GM12873 (cell line): ENCODE data around the gene SRI.

Source experiments
- TF ChIP-seq, protein P1 (sequence below): IDR thresholded peaks from 2 replicates; pipeline ENCODE4 v1.5.1; 2012; ENCODE audit warnings: low read depth, mild to moderate bottlenecking, moderate library complexity, low read length, control low read depth; ENCODE audit not compliant: insufficient read depth; ENCODE audit errors: missing control alignments

The SRI gene

DNA sequence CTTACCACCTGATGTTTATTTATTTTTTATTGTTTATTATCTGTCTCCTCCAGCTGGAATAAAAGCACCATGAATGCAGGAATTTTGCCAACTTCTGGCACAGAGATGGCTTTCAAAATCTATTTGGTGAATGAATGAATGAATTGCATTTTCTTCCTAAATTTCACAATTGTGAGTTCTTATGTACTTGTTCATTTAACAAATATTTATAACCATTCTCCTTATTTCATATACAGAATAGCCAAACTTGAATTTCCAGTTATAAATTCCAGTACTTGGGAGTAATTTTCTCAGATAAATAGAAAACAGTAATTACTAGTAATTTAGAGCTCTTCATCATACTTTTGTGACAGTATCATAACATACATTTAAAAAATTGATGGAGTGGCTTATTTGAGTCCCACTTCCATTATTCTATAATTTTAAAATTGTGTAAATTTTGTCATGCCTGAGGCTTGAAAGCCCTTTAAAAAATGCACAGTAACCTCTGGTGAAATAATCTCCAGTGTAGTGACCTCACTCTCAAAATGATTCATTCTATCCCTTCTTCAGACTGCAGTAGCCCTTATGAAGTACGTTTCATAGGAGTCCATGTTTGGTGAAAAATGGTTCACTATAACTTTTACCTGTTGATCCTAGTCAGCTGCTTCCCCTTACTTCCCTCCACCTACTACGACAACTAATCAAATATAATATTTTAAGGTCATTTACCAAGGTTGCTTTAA lies 40.0 kb upstream of the SRI start:
- TF ChIP-seq, protein P1, sequence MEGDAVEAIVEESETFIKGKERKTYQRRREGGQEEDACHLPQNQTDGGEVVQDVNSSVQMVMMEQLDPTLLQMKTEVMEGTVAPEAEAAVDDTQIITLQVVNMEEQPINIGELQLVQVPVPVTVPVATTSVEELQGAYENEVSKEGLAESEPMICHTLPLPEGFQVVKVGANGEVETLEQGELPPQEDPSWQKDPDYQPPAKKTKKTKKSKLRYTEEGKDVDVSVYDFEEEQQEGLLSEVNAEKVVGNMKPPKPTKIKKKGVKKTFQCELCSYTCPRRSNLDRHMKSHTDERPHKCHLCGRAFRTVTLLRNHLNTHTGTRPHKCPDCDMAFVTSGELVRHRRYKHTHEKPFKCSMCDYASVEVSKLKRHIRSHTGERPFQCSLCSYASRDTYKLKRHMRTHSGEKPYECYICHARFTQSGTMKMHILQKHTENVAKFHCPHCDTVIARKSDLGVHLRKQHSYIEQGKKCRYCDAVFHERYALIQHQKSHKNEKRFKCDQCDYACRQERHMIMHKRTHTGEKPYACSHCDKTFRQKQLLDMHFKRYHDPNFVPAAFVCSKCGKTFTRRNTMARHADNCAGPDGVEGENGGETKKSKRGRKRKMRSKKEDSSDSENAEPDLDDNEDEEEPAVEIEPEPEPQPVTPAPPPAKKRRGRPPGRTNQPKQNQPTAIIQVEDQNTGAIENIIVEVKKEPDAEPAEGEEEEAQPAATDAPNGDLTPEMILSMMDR, result no peak

DNA sequence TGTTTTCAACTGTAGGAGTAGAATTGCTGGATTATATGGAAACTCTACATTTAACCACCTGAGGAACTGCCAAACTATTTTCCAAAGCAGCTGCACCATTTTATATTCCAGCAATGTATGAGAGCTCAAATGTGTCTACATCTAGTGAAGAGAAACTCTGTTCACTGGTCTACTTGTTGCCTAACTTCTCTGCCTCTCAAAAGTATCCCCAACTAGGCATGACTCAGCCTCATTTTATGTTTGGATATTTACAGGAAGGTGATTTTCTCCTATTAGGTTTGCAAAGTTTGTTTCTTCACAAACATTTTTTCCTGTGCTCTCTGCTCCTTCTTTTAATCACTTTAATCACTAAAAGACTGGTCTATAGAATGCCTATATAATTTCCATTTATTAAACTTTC lies 37.1 kb upstream of the SRI start:
- TF ChIP-seq, protein P1, result no peak

DNA sequence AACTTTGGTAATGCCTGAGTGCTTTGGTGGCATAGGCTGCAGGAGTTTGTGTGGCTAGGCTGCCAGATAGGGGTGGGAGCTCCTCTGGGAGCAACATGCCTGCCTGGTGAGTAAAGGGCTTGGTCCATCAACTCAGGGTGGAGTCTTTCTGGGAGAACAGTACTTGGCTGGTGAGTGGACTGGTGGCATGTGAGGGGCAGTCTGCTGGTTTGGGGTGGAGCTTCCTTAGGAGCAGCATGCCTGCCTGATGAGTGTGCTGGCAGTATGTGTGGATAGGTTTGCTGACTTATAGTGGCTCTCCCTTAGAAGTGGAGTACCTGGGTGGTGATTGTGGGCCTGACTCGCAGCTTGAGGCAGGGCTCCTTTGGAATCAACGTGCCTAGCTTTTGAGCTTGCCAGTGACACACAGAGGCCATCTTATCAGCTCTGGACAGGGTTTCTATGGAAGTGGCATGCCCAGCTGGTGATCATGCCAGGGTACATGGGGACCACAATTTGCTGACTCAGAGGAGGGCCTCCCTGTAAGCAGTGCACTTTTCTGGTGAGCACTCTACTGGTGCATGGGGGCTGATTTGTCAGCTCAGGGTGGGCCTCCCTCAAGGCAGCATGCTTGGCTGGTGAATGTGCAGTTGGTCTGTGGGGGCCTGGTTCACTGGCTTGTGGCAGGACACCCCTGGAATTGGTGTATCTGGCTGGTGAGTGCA lies 35.0 kb upstream of the SRI start:
- TF ChIP-seq, protein P1, result no peak

DNA sequence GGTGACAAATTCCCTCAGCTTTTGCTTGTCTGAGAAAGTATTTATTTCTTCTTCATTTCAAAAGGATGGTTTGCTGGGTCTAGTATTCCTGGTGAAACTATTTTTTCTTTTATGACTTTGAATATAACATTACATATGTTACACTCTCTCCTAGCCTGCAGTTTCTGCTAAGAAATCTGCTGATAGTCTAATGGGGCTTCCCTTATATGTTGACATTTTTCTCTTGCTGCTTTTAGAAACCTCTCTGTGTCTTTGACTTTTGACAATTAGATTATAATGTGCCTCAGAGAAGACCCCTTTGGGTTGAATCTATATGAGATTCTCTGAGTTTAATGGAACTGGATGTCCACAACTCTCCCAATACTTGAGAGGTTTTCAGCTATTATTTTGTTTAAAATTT lies 33.8 kb upstream of the SRI start:
- TF ChIP-seq, protein P1, result no peak

DNA sequence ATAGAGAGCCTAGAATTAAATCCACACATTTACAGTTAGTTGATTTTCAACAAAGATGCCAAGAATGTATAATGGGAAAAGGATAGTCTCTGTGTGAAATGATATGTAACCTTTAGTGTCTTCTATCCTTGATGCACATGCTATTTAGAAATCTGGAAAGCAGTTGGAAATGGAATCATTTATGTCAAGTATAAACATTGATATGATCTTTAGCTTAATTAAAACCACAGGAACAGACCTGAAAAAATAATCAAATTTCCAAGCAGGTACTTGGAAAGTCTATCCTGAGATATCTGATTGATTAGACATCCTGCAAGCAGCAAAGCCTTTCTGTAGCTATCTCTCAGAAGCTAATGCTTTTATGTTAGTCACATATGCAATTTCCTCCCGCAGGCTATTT lies 24.4 kb upstream of the SRI start:
- TF ChIP-seq, protein P1, result no peak

DNA sequence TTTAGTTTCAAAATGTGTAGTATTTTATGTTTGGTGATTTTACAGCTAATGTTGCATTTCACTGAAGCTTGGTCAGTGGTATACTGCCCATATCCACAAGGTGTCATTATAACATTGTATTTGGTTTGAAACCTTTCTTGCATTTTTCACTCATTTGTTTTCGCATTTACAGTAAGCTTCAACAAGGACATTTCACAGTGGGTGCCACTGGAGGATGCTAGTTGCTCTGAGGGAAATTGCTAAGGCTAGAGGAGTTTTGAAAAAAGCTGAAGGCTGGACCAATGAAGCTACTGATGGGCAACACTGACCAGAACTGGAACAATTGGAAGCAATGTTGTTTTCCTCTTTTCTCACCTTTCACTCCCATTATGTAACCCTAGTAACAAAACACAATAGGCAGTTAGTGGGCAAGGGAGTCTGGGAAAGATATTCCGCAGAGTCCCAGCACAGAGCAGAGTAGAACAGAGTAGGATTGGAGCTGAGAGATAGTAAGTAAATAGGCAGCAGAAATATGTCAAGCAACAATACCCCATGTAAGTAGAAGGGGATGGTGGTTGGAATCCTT lies 23.6 kb upstream of the SRI start:
- TF ChIP-seq, protein P1, result peak; percentile 55

DNA sequence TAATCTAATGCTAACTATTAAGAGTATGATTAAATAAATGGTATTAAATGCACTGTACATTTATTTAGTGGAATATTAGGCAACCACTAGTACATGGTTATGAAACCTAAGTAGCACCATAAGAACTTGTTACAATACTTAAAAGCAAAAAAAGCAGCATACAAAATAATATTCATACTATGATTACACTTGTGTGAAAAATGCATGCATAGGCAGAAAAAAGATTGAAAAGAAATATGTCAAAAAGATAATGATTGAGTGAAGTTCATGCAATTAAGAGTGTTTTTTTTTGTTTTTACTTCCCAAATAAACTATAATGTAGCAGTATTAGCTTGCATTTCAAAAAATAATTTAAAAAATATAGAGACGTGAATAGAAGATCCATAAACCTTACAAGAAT lies 20.0 kb upstream of the SRI start:
- TF ChIP-seq, protein P1, result no peak
